ENCODE measurements around the gene TLCD4. TPM values are rescaled to one million over a fixed set of nuclear protein-coding genes. Genes with fewer than 3 reads are reported as not detected.

TLCD4 gene
- total RNA-seq, 4 donors from 2014 or later: 0.53 to 3.6 (median 1.9) TPM

GRCh38 chr1:95127380-95127779 lies 10.2 kb downstream of the TLCD4 start:
- WGBS, 2 donors: 78 to 80% methylated on average over 1 of the region's 1 CpG
- H3K9me3 ChIP-seq: no peaks in the 10 kb centered on the region
- TF ChIP-seq, protein P1, sequence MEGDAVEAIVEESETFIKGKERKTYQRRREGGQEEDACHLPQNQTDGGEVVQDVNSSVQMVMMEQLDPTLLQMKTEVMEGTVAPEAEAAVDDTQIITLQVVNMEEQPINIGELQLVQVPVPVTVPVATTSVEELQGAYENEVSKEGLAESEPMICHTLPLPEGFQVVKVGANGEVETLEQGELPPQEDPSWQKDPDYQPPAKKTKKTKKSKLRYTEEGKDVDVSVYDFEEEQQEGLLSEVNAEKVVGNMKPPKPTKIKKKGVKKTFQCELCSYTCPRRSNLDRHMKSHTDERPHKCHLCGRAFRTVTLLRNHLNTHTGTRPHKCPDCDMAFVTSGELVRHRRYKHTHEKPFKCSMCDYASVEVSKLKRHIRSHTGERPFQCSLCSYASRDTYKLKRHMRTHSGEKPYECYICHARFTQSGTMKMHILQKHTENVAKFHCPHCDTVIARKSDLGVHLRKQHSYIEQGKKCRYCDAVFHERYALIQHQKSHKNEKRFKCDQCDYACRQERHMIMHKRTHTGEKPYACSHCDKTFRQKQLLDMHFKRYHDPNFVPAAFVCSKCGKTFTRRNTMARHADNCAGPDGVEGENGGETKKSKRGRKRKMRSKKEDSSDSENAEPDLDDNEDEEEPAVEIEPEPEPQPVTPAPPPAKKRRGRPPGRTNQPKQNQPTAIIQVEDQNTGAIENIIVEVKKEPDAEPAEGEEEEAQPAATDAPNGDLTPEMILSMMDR (IDR thresholded peaks at IDR 0.05): no peak
- TF ChIP-seq POLR2A (IDR thresholded peaks at IDR 0.05): no peak
- DNase-seq: no peak
- no peaks in the 10 kb centered on the region for H3K4me1 ChIP-seq
- no peaks in the 10 kb centered on the region for H3K36me3 ChIP-seq
- no peak overlapping the region for H3K4me3 ChIP-seq
- H3K27ac ChIP-seq: no peak overlapping the region
- intact Hi-C loops (cut with DNase I): no loop called here
- peaks cover 0 to 8% (median 0%) of the 10 kb centered on the region in 4 donors for H3K27me3 ChIP-seq

DNA sequence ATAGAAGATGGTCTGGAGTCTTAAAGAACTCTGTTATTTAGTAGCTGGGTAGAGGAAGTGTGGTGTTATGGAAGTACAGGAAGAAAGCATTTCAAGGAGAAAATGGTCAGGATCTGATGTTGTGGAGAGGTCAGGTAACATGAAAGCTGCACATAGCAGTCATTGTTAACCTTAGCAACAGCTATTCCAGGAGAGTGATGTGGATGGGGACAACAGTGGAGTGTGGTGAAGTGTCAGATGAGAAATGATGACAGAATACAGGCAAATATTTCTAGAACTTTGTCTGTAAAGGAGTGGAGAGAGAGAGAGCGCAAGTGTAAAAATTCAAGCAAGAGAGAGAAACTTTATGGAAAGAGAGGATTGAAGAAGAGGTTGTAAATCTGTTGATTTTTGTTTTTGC lies 15.6 kb downstream of the TLCD4 start:
- Histone ChIP-seq H3K27ac (no peak overlapping the region), H3K9me3 (no peaks in the 10 kb centered on the region), H3K4me3 (no peak overlapping the region), H3K4me1 (no peaks in the 10 kb centered on the region), H3K27me3 (no peaks in the 10 kb centered on the region), H3K36me3 (no peaks in the 10 kb centered on the region)
- DNase-seq: no peak
- intact Hi-C loops (cut with DNase I): no loop called here
- 89 to 97% methylated on average over 1 of the region's 1 CpG for WGBS, 2 donors
- TF ChIP-seq POLR2A (IDR thresholded peaks at IDR 0.05): no peak
- TF ChIP-seq, protein P1 (IDR thresholded peaks at IDR 0.05): no peak

DNA sequence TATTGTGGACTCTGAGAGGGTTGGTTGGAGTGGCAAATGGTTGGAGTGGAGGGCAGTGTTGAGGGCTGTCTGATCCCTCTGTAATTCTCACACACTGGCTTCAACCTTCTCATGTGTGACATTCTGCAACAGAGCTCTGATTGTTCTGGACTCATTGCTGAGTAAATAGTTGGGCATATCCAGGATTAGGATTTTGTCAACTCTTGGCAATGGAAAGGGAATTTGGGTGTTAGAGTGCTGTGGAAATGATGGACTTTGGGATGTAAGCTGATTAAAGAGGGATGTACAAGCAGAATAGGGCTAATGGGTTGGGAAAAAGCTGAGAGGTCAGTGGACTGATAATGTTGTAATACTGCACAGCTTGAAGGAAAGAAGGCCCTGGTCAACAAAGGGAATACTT lies 16.5 kb downstream of the TLCD4 start:
- no peaks in the 10 kb centered on the region for H3K36me3 ChIP-seq
- no peak overlapping the region for H3K4me3 ChIP-seq
- intact Hi-C loops (cut with DNase I): no loop called here
- H3K27me3 ChIP-seq: no peaks in the 10 kb centered on the region
- H3K4me1 ChIP-seq: no peaks in the 10 kb centered on the region
- no peak for DNase-seq
- H3K9me3 ChIP-seq: no peaks in the 10 kb centered on the region
- no peak overlapping the region for H3K27ac ChIP-seq
- no peak for TF ChIP-seq POLR2A (IDR thresholded peaks at IDR 0.05)
- TF ChIP-seq, protein P1 (IDR thresholded peaks at IDR 0.05): no peak

- Histone ChIP-seq H3K4me3 (no peak overlapping the region), H3K4me1 (no peaks in the 10 kb centered on the region), H3K9me3 (no peaks in the 10 kb centered on the region), H3K36me3 (no peaks in the 10 kb centered on the region), H3K27me3 (no peaks in the 10 kb centered on the region), H3K27ac (no peak overlapping the region)
- intact Hi-C loops (cut with DNase I): no loop called here
- no peak for TF ChIP-seq POLR2A (IDR thresholded peaks at IDR 0.05)
- TF ChIP-seq, protein P1 (IDR thresholded peaks at IDR 0.05): no peak
- no peak for DNase-seq
Observed at GRCh38 chr1:95138223-95138622, 21.1 kb downstream of the TLCD4 start.

- TF ChIP-seq POLR2A (IDR thresholded peaks at IDR 0.05): no peak
- TF ChIP-seq, protein P1 (IDR thresholded peaks at IDR 0.05): no peak
- intact Hi-C loops (cut with DNase I): no loop called here
- Histone ChIP-seq H3K4me1 (no peaks in the 10 kb centered on the region), H3K27ac (no peak overlapping the region), H3K9me3 (no peaks in the 10 kb centered on the region), H3K4me3 (no peak overlapping the region), H3K27me3 (no peaks in the 10 kb centered on the region), H3K36me3 (no peaks in the 10 kb centered on the region)
- no peak for DNase-seq
- 77 to 92% methylated on average over 1 of the region's 1 CpG for WGBS, 2 donors
Observed at GRCh38 chr1:95139039-95139438, 21.9 kb downstream of the TLCD4 start.

Measured in esophagus squamous epithelium (tissue), 5 donors.